OCI-LY1 (cell line): ENCODE results near the gene KIDINS220.

Experiments
- H2AFZ ChIP-seq: fragments of 200-600 bp; sonication (generic), shearing (Covaris generic); 2 replicates; pipeline ENCODE4 v1.6.0; 2014; ENCODE audit warnings: antibody characterized with exemption, mild to moderate bottlenecking, low read length
- H3F3A ChIP-seq: fragments of 200-600 bp; sonication (generic), shearing (Covaris generic); 2 replicates; pipeline ENCODE4 v1.6.0; 2014; ENCODE audit warnings: mild to moderate bottlenecking, antibody characterized with exemption, low read length, moderate library complexity; ENCODE audit not compliant: insufficient read depth
- H3K27ac ChIP-seq: fragments of 200-600 bp; sonication (generic); 2 replicates; pipeline ENCODE4 v1.5.1; 2014; ENCODE audit warnings: low read length, mixed run types, mild to moderate bottlenecking, low read depth; ENCODE audit not compliant: poor library complexity, severe bottlenecking
- H3K27me3 ChIP-seq: fragments of 200-600 bp; sonication (generic); 2 replicates; pipeline ENCODE4 v1.6.0; 2014; ENCODE audit warnings: antibody characterized with exemption, mild to moderate bottlenecking, low read length, moderate library complexity; ENCODE audit not compliant: insufficient read depth
- H3K36me3 ChIP-seq: fragments of 200-600 bp; sonication (generic); 2 replicates; pipeline ENCODE4 v1.6.1; 2014; ENCODE audit warnings: mild to moderate bottlenecking, antibody characterized with exemption, low read length, moderate library complexity, mixed read lengths; ENCODE audit not compliant: insufficient read depth
- H3K4me1 ChIP-seq: fragments of 200-600 bp; sonication (generic); 2 replicates; pipeline ENCODE4 v1.5.1; 2014; ENCODE audit warnings: mild to moderate bottlenecking, low read length, moderate library complexity; ENCODE audit not compliant: insufficient read depth, severe bottlenecking
- H3K4me2 ChIP-seq: fragments of 200-600 bp; sonication (generic), shearing (Covaris generic); 2 replicates; pipeline ENCODE4 v1.6.1; 2014; ENCODE audit warnings: low read length
- H3K4me3 ChIP-seq: fragments of 200-600 bp; sonication (generic); 2 replicates; pipeline ENCODE4 v1.5.1; 2014; ENCODE audit warnings: low read length, low read depth, mild to moderate bottlenecking, mixed read lengths; ENCODE audit not compliant: poor library complexity, severe bottlenecking
- H3K79me2 ChIP-seq: fragments of 200-600 bp; shearing (Covaris generic); 2 replicates; pipeline ENCODE4 v1.6.1; 2016; ENCODE audit warnings: mixed run types, low read length, mixed read lengths; ENCODE audit not compliant: insufficient read depth
- H3K9ac ChIP-seq: fragments of 200-600 bp; sonication (generic), shearing (Covaris generic); 2 replicates; pipeline ENCODE4 v1.6.1; 2014; ENCODE audit warnings: mild to moderate bottlenecking, low read length, mixed read lengths
- H3K9me2 ChIP-seq: fragments of 200-600 bp; sonication (generic), shearing (Covaris generic); 2 replicates; pipeline ENCODE4 v1.6.1; 2014; ENCODE audit warnings: low read depth, mild to moderate bottlenecking, low read length, mixed read lengths
- H3K9me3 ChIP-seq: fragments of 200-600 bp; shearing (Covaris generic); 2 replicates; pipeline ENCODE4 v1.6.1; 2014; ENCODE audit warnings: low read length, mixed read lengths
- H4K20me1 ChIP-seq: fragments of 200-600 bp; sonication (generic), shearing (Covaris generic); 2 replicates; pipeline ENCODE4 v1.6.0; 2016; ENCODE audit warnings: mild to moderate bottlenecking, low read length; ENCODE audit not compliant: insufficient read depth
- EZH2 ChIP-seq: fragments of 200-600 bp; sonication (generic), shearing (Covaris generic); IDR thresholded peaks from 2 replicates; pipeline ENCODE4 v1.8.0; 2017; ENCODE audit warnings: borderline replicate concordance, mixed run types, mild to moderate bottlenecking, antibody characterized with exemption, low read length, moderate library complexity, mixed read lengths
- TF ChIP-seq, protein P1 (sequence below): fragments of 200-600 bp; sonication (generic), shearing (Covaris generic); IDR thresholded peaks from 2 replicates; pipeline ENCODE4 v1.5.1; 2017; ENCODE audit warnings: mild to moderate bottlenecking, antibody characterized with exemption, low read length, moderate library complexity, mixed read lengths

KIDINS220 gene

DNA sequence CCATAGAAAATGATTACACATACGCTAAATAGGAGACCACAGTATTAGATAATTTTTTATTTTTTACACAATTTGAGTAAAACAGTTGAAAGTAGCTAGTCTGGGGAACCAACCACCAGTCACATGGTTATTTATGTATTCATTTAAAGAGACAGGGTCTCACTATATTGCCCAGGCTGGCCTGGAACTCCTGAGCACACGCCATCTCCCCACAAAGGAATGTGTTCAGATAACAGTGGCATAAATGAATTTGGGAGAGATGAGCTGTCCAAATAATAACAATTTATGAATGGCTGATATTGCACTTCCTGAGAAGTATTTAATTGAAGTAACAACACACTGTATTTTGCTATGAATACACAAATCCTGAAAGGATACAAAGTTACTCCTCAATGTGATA is 39.7 kb downstream of the KIDINS220 start:
- no peaks in the 10 kb centered on the region for H4K20me1 ChIP-seq
- H3K9ac ChIP-seq, result no peak overlapping the region
- no peak overlapping the region for H3K4me3 ChIP-seq
- H3K27me3 ChIP-seq, result no peaks in the 10 kb centered on the region
- no peak overlapping the region for H3K4me2 ChIP-seq
- TF ChIP-seq, protein P1, sequence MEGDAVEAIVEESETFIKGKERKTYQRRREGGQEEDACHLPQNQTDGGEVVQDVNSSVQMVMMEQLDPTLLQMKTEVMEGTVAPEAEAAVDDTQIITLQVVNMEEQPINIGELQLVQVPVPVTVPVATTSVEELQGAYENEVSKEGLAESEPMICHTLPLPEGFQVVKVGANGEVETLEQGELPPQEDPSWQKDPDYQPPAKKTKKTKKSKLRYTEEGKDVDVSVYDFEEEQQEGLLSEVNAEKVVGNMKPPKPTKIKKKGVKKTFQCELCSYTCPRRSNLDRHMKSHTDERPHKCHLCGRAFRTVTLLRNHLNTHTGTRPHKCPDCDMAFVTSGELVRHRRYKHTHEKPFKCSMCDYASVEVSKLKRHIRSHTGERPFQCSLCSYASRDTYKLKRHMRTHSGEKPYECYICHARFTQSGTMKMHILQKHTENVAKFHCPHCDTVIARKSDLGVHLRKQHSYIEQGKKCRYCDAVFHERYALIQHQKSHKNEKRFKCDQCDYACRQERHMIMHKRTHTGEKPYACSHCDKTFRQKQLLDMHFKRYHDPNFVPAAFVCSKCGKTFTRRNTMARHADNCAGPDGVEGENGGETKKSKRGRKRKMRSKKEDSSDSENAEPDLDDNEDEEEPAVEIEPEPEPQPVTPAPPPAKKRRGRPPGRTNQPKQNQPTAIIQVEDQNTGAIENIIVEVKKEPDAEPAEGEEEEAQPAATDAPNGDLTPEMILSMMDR, result no peak
- no peak for TF ChIP-seq EZH2
- no peak overlapping the region for H3K27ac ChIP-seq
- H3K9me3 ChIP-seq, result no peaks in the 10 kb centered on the region
- no peaks in the 10 kb centered on the region for H3F3A ChIP-seq
- H3K9me2 ChIP-seq, result no peaks in the 10 kb centered on the region
- H3K36me3 ChIP-seq, result peaks cover 69% of the 10 kb centered on the region
- H3K4me1 ChIP-seq, result no peaks in the 10 kb centered on the region
- no peaks in the 10 kb centered on the region for H3K79me2 ChIP-seq
- H2AFZ ChIP-seq, result no peak overlapping the region

DNA sequence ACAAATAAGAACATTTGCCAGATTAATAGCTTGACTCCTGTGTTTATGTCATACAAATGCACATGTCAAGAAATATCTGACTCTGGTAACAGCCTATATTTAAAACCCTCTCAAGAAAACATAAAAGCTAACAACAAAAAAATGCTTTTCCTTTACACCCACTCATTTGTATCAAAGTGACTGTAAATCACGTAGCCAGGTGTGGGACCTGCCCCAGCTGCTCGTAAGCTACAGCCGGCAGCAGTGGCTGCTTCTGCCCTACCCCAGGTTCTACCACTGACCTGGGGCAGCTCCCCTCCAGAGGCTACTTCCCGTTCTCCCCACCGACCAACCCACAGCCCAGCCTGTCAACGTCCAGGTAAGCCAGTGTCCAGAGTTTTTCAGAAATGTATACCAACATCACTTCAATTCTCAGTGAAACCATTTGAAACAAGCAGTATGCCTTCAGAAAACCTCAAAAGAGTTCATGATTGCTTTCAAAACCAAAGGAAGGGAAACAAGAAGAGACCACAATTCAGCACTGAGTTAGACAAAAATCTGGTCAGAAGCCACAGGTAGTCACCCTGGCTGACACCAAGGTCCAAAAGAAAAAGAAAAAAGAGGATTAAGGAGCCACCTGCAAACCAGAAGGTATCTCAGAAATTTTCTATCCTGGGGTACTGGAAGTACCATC is 40.4 kb downstream of the KIDINS220 start:
- H3K27ac ChIP-seq, result no peak overlapping the region
- H3K4me1 ChIP-seq, result no peaks in the 10 kb centered on the region
- no peaks in the 10 kb centered on the region for H3K79me2 ChIP-seq
- H3K4me2 ChIP-seq, result no peak overlapping the region
- no peaks in the 10 kb centered on the region for H4K20me1 ChIP-seq
- H3K9me3 ChIP-seq, result no peaks in the 10 kb centered on the region
- no peaks in the 10 kb centered on the region for H3K27me3 ChIP-seq
- no peak overlapping the region for H3K4me3 ChIP-seq
- no peak overlapping the region for H2AFZ ChIP-seq
- peaks cover 69% of the 10 kb centered on the region for H3K36me3 ChIP-seq
- no peaks in the 10 kb centered on the region for H3F3A ChIP-seq
- H3K9ac ChIP-seq, result no peak overlapping the region
- no peaks in the 10 kb centered on the region for H3K9me2 ChIP-seq
- TF ChIP-seq EZH2, result no peak
- TF ChIP-seq, protein P1, result no peak

DNA sequence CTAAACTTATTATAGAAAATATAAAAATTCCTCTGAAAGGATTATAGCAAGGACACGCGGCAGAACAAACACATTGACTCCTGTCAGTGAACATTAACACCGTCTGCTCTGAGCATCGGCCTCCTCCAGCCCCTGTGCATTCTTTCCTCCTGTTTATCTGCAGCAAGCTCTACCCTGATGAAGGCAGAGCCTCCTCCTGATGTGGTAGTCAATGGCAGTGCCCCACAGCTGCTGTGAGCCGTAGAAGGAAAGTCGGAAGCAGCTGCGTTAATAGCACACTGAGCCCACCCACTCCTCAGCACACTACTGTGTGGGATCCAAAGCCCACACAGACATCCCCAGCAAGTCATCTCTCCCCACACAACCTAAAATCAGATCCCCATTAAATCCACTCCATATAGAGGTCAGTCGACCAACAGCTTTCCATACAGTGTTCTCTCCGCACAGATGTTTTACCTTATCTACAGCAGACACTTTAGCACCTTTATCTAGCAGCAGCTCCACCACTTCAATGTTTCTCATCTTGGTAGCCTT is 41.0 kb downstream of the KIDINS220 start:
- H3K9me2 ChIP-seq, result no peaks in the 10 kb centered on the region
- H3K9ac ChIP-seq, result no peak overlapping the region
- no peak overlapping the region for H3K4me3 ChIP-seq
- H3K27ac ChIP-seq, result no peak overlapping the region
- H3K9me3 ChIP-seq, result no peaks in the 10 kb centered on the region
- no peaks in the 10 kb centered on the region for H3F3A ChIP-seq
- no peak overlapping the region for H2AFZ ChIP-seq
- H3K36me3 ChIP-seq, result peaks cover 68% of the 10 kb centered on the region
- no peaks in the 10 kb centered on the region for H3K79me2 ChIP-seq
- H3K4me1 ChIP-seq, result no peaks in the 10 kb centered on the region
- H3K27me3 ChIP-seq, result no peaks in the 10 kb centered on the region
- no peak for TF ChIP-seq EZH2
- TF ChIP-seq, protein P1, result no peak
- H3K4me2 ChIP-seq, result no peak overlapping the region
- H4K20me1 ChIP-seq, result no peaks in the 10 kb centered on the region
